ENCODE results near the gene LPP. TPM values are rescaled to one million over a fixed set of nuclear protein-coding genes. Genes with fewer than 3 reads are reported as not detected.

The LPP gene
- total and polyA plus RNA-seq, 9 of the 15 experiments (the other 6 are each of a cell fraction or from before 2014, with no cell fraction given), result 0.07 to 0.18 TPM; not detected in 7

DNA sequence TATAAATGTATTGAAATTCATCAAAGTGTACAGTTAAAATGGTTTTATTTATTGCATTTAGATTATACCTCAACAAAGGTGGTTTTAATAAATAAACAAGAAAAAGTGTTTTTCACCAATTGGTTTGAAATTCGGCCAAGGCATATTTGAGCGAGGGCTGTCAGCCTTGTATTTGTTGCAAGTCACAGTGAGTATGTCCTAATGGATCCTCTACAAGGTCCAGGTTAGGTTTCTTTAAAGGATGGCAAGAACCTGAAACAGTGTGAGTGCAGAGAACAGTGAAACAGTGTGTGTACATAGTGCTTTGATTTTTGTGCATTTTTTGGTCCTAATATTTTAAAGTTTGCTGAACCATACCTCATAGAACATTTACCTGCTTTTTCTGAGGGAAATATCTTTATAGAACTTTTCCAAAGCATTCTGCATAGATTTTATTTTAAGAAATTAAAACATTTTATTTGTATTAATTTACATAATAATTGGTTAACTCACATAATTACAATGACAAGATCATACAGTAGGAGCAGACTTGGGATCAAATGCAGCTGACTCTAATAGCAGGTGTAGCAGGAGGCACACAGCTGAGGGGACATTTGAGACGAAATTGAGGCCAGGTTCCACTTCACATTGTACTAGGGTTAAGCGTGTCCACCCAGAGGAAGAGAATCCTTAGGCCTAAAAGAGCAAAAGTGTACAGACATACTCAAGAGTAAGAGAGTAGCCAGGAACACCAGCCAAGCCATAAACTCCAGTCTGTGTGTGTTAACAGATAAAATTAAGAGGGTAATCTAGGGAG lies 589.0 kb downstream of the LPP start:
- Histone ChIP-seq H3K4me1 (replicated peaks in 1 of 2; ENCODE audit: control insufficient read depth in 2 of 2, insufficient read depth in 2 of 2, low read length in 2 of 2) (no peaks in the 10 kb centered on the region), H3K27me3 (ENCODE audit: control insufficient read depth in 2 of 2, insufficient read depth in 2 of 2, low read length in 2 of 2) (no peaks in the 10 kb centered on the region), H3K27ac (ENCODE audit: extremely low read depth, low read depth, low read length) (no peak overlapping the region), H3K4me3 (no peak overlapping the region), H2AFZ (ENCODE audit: low read depth, low read length) (no peak overlapping the region), H3K79me2 (ENCODE audit: control insufficient read depth, insufficient read depth, low read length) (no peaks in the 10 kb centered on the region), H3K9ac (ENCODE audit: insufficient read depth in 1 of 2, low read depth in 2 of 2, low read length in 2 of 2) (no peak overlapping the region), H3K9me3 (replicated peaks; ENCODE audit: control insufficient read depth, insufficient read depth, low read depth, low read length) (no peaks in the 10 kb centered on the region), H3K9me1 (ENCODE audit: control insufficient read depth, insufficient read depth, low read length) (no peaks in the 10 kb centered on the region), H4K20me1 (replicated peaks; ENCODE audit: control insufficient read depth, insufficient read depth, low read length) (no peaks in the 10 kb centered on the region), H3K4me2 (ENCODE audit: insufficient read depth, low read length) (no peak overlapping the region), H3K36me3 (ENCODE audit: control insufficient read depth, insufficient read depth, low read length) (no peaks in the 10 kb centered on the region)
- intact Hi-C loops (cut with micrococcal nuclease), result loop anchor here (10.0 kb wide), 1 partner anchor 998 kb away; the partner anchor contains the start of gene BCL6
- 0% methylated on average over 4 of the region's 4 CpGs for WGBS (ENCODE audit: insufficient coverage, low coverage, missing lambda C conversion rate)
- ChIA-PET POLR2A (no interaction called here), CTCF (ENCODE audit: low intra/inter-chr PET ratio) (no interaction called here)
- no peak for FAIRE-seq
- in situ Hi-C loops (cut with MboI), result no loop called here
- BruUV-seq (replicated peaks), result no TSS peak
- no peak for TF ChIP-seq NFRKB (IDR thresholded peaks at IDR 0.05; ENCODE audit: low read depth)
- TF ChIP-seq, protein P1, sequence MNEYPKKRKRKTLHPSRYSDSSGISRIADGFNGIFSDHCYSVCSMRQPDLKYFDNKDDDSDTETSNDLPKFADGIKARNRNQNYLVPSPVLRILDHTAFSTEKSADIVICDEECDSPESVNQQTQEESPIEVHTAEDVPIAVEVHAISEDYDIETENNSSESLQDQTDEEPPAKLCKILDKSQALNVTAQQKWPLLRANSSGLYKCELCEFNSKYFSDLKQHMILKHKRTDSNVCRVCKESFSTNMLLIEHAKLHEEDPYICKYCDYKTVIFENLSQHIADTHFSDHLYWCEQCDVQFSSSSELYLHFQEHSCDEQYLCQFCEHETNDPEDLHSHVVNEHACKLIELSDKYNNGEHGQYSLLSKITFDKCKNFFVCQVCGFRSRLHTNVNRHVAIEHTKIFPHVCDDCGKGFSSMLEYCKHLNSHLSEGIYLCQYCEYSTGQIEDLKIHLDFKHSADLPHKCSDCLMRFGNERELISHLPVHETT (CRISPR knock-in tag; conservative IDR thresholded peaks at IDR 0.05 in 1 of 2, IDR thresholded peaks at IDR 0.05 in 1 of 2), result no peak
- TF ChIP-seq, protein P2, sequence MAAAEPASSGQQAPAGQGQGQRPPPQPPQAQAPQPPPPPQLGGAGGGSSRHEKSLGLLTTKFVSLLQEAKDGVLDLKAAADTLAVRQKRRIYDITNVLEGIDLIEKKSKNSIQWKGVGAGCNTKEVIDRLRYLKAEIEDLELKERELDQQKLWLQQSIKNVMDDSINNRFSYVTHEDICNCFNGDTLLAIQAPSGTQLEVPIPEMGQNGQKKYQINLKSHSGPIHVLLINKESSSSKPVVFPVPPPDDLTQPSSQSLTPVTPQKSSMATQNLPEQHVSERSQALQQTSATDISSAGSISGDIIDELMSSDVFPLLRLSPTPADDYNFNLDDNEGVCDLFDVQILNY (CRISPR knock-in tag; IDR thresholded peaks at IDR 0.05), result no peak
- TF ChIP-seq, protein P3, sequence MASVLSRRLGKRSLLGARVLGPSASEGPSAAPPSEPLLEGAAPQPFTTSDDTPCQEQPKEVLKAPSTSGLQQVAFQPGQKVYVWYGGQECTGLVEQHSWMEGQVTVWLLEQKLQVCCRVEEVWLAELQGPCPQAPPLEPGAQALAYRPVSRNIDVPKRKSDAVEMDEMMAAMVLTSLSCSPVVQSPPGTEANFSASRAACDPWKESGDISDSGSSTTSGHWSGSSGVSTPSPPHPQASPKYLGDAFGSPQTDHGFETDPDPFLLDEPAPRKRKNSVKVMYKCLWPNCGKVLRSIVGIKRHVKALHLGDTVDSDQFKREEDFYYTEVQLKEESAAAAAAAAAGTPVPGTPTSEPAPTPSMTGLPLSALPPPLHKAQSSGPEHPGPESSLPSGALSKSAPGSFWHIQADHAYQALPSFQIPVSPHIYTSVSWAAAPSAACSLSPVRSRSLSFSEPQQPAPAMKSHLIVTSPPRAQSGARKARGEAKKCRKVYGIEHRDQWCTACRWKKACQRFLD (CRISPR knock-in tag; IDR thresholded peaks at IDR 0.05), result no peak
- no peak for TF ChIP-seq NR1H2 (CRISPR knock-in tag; IDR thresholded peaks at IDR 0.05)
- DNase-seq (ENCODE audit: extremely low read depth in 1 of 4, low spot score in 3 of 4), result no peak
- no peak for ATAC-seq

Data from K562 (cell line).